ENCODE data around the gene EME1.

DNA sequence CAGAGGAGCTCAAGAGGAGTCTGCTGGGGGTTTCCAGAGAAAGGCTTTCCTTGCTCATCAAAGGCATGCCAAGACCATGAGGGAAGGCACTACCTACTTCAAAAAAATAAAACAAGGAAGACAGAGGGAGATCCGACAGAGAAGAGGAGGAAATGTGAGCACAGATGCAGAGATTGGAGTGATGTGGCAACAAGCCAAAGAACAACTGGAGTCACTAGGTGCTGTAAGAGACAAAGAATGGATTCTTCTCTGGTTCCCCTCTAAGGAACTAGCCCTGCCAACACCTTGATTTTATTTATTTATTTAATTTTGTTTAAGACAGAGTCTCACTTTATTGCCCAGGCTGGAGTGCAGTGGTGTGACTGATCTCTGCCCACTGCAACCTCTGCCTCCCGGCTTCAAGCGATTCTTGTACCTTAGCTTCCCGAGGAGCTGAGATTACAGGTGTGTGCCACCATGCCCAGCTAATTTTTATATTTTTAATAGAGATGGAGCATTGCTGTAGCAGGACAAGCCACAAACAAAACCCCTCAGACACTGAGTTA is 39.2 kb downstream of the EME1 start:
- TF ChIP-seq EZH2 (IDR thresholded peaks at IDR 0.05; ENCODE audit: borderline replicate concordance, low read depth, low read length, severe bottlenecking): no peak
- TF ChIP-seq, protein P1, sequence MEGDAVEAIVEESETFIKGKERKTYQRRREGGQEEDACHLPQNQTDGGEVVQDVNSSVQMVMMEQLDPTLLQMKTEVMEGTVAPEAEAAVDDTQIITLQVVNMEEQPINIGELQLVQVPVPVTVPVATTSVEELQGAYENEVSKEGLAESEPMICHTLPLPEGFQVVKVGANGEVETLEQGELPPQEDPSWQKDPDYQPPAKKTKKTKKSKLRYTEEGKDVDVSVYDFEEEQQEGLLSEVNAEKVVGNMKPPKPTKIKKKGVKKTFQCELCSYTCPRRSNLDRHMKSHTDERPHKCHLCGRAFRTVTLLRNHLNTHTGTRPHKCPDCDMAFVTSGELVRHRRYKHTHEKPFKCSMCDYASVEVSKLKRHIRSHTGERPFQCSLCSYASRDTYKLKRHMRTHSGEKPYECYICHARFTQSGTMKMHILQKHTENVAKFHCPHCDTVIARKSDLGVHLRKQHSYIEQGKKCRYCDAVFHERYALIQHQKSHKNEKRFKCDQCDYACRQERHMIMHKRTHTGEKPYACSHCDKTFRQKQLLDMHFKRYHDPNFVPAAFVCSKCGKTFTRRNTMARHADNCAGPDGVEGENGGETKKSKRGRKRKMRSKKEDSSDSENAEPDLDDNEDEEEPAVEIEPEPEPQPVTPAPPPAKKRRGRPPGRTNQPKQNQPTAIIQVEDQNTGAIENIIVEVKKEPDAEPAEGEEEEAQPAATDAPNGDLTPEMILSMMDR (IDR thresholded peaks at IDR 0.05; ENCODE audit: borderline replicate concordance, extremely low read depth, low read length, poor library complexity, severe bottlenecking): no peak

Data from DND-41 (cell line).